Fibroblast of pulmonary artery (primary cell): ENCODE data around the gene HLA-DRB5.
"Not testable (repeated sequence)": the region's sequence is repeated elsewhere in the genome, so short reads cannot be mapped to it uniquely, and the experiment has no call there.

Source experiments
- DNase-seq: peaks from one replicate; pipeline ENCODE4 v3.0.0-alpha.2; 2010; ENCODE audit warnings: low read depth
- H3K4me3 ChIP-seq: replicated peaks from 2 replicates; pipeline ENCODE4 v1.5.1; 2011; ENCODE audit warnings: low read depth, mild to moderate bottlenecking, control low read depth, low read length, moderate library complexity
- CTCF ChIP-seq: IDR thresholded peaks from 2 replicates; pipeline ENCODE4 v1.5.1; 2011; ENCODE audit warnings: mild to moderate bottlenecking, control low read depth, low read length, inconsistent platforms; ENCODE audit errors: missing control alignments

The HLA-DRB5 gene

GRCh38 chr6:32529697-32530430 lies at the start of gene HLA-DRB5:
Gene HLA-DRB5 (minus strand): TSS chr6:32530287. CDS start chr6:32530224, 63 bp downstream.
- DNase-seq: peak; percentile 1
- H3K4me3 ChIP-seq: no peak within 1 kb of the TSS
- TF ChIP-seq CTCF: no peak

GRCh38 chr6:32578962-32579361 lies 48.9 kb upstream of the HLA-DRB5 start:
- H3K4me3 ChIP-seq: no peak overlapping the region
- TF ChIP-seq CTCF: no peak
- no peak for DNase-seq

GRCh38 chr6:32577493-32577892 lies 47.4 kb upstream of the HLA-DRB5 start:
- not testable (repeated sequence) for DNase-seq, H3K4me3 ChIP-seq

GRCh38 chr6:32576250-32576649 lies 46.2 kb upstream of the HLA-DRB5 start:
- DNase-seq: no peak
- TF ChIP-seq CTCF: no peak
- no peak overlapping the region for H3K4me3 ChIP-seq

GRCh38 chr6:32570363-32570905 lies 40.3 kb upstream of the HLA-DRB5 start:
- DNase-seq: no peak
- no peak for TF ChIP-seq CTCF
- H3K4me3 ChIP-seq: no peak overlapping the region

GRCh38 chr6:32568561-32568960 lies 38.5 kb upstream of the HLA-DRB5 start:
- DNase-seq: no peak
- H3K4me3 ChIP-seq: no peak overlapping the region
- no peak for TF ChIP-seq CTCF

GRCh38 chr6:32566957-32567356 lies 36.9 kb upstream of the HLA-DRB5 start:
- no peak overlapping the region for H3K4me3 ChIP-seq
- DNase-seq: no peak
- no peak for TF ChIP-seq CTCF
